IMR-90 (cell line): Measurements from ENCODE around the gene ASIC2. TPM values are rescaled to one million over a fixed set of nuclear protein-coding genes. Genes with fewer than 3 reads are reported as not detected.
A peak's percentile ranks its signal among the peaks of the same experiment; 100 is the strongest.

ENCODE experiments used
- ATAC-seq: fragments of 200-7000 bp; cut with Tn5 transposase; 2 replicates; pipeline ENCODE4 v1.9.1; 2020; ENCODE audit warnings: low read depth, mild to moderate bottlenecking, moderate library complexity
- BruUV-seq: library from RNA; stranded (reverse); fragments of 400-500 nt; replicated peaks from 2 replicates; lab custom pipeline; 2021; lab: Mats Ljungman, UMichigan
- CTCF ChIA-PET: fragments of 300-600 bp; formaldehyde crosslinking; extraction: SDS; loops from one replicate; lab custom pipeline; 2021; ENCODE audit warnings: antibody characterized with exemption; lab: Yijun Ruan, JAX
- POLR2A ChIA-PET: fragments of 300-600 bp; sonication (Branson Sonifier 250); formaldehyde crosslinking; loops from one replicate; lab custom pipeline; 2022; ENCODE audit warnings: antibody characterized with exemption; ENCODE audit not compliant: unreplicated experiment; lab: Charles Lee
- DNase-seq: peaks from one replicate; pipeline ENCODE4 v3.0.0; 2013
- H2AFZ ChIP-seq: replicated peaks from 2 replicates; pipeline ENCODE3; 2013; ENCODE audit warnings: low read length, mild to moderate bottlenecking; ENCODE audit not compliant: poor library complexity
- H2AK5ac ChIP-seq: 2 replicates; pipeline ENCODE4 v1.6.1; 2013; ENCODE audit warnings: low read depth, low read length, inconsistent platforms
- H2AK9ac ChIP-seq: replicated peaks from 2 replicates; pipeline ENCODE3; 2013; ENCODE audit warnings: mild to moderate bottlenecking, low read depth, low read length, moderate library complexity; ENCODE audit not compliant: poor library complexity
- H2BK120ac ChIP-seq: 2 replicates; pipeline ENCODE4 v1.6.1; 2013; ENCODE audit warnings: low read depth, low read length, inconsistent platforms
- H2BK15ac ChIP-seq: 3 replicates; pipeline ENCODE4 v1.6.1; 2013; ENCODE audit warnings: low read depth, low read length, inconsistent platforms
- H2BK20ac ChIP-seq: 2 replicates; pipeline ENCODE4 v1.6.1; 2013; ENCODE audit warnings: low read depth, mild to moderate bottlenecking, inconsistent platforms, low read length, moderate library complexity
- H2BK5ac ChIP-seq: 2 replicates; pipeline ENCODE4 v1.6.1; 2013; ENCODE audit warnings: mild to moderate bottlenecking, low read depth, low read length, inconsistent platforms; ENCODE audit not compliant: poor library complexity, severe bottlenecking
- H3K14ac ChIP-seq: replicated peaks from 2 replicates; pipeline ENCODE4 v1.6.1; 2013; ENCODE audit warnings: low read depth, low read length, inconsistent platforms
- H3K18ac ChIP-seq: 2 replicates; pipeline ENCODE4 v1.6.1; 2013; ENCODE audit warnings: low read depth, low read length, control low read depth
- H3K23ac ChIP-seq: 2 replicates; pipeline ENCODE4 v1.6.1; 2013; ENCODE audit warnings: low read depth, low read length, inconsistent platforms
- H3K27ac ChIP-seq: 2 replicates; pipeline ENCODE4 v1.5.1; 2013; ENCODE audit warnings: mild to moderate bottlenecking, control low read depth, low read length; ENCODE audit not compliant: insufficient read depth
- H3K27me3 ChIP-seq: 2 replicates; pipeline ENCODE4 v1.6.1; 2013; ENCODE audit warnings: low read length; ENCODE audit not compliant: control insufficient read depth, insufficient read depth
- H3K36me3 ChIP-seq: 2 replicates; pipeline ENCODE4 v1.6.1; 2013; ENCODE audit warnings: low read length, mixed read lengths; ENCODE audit not compliant: control insufficient read depth, insufficient read depth
- H3K4ac ChIP-seq: 2 replicates; pipeline ENCODE4 v1.6.1; 2013; ENCODE audit warnings: low read depth, low read length, inconsistent platforms
- H3K4me1 ChIP-seq: 2 replicates; pipeline ENCODE4 v1.6.1; 2013; ENCODE audit warnings: low read length, mixed read lengths; ENCODE audit not compliant: control insufficient read depth, insufficient read depth
- H3K4me2 ChIP-seq: 2 replicates; pipeline ENCODE4 v1.6.1; 2013; ENCODE audit warnings: low read depth, mild to moderate bottlenecking, control low read depth, low read length, moderate library complexity
- H3K4me3 ChIP-seq: 2 replicates; pipeline ENCODE4 v1.5.1; 2013; ENCODE audit warnings: low read depth, mild to moderate bottlenecking, control low read depth, low read length, moderate library complexity; ENCODE audit not compliant: insufficient read depth
- H3K56ac ChIP-seq: 2 replicates; pipeline ENCODE4 v1.6.1; 2013; ENCODE audit warnings: low read length, inconsistent platforms; ENCODE audit not compliant: insufficient read depth; ENCODE audit errors: extremely low read depth
- H3K79me1 ChIP-seq, 2 experiments: 2 replicates each; pipeline ENCODE4 v1.6.1; 2013; ENCODE audit warnings: low read length in 2 of 2, inconsistent platforms in 1 of 2, low read depth in 1 of 2
- H3K9ac ChIP-seq: 2 replicates; pipeline ENCODE4 v1.6.1; 2013; ENCODE audit warnings: low read depth, low read length, control low read depth
- H3K9me1 ChIP-seq: 2 replicates; pipeline ENCODE4 v1.6.1; 2013; ENCODE audit warnings: low read length, inconsistent platforms; ENCODE audit not compliant: insufficient read depth
- H3K9me3 ChIP-seq: 2 replicates; pipeline ENCODE4 v1.6.1; 2013; ENCODE audit warnings: low read length; ENCODE audit not compliant: control insufficient read depth, insufficient read depth
- H4K20me1 ChIP-seq: 2 replicates; pipeline ENCODE4 v1.6.1; 2013; ENCODE audit warnings: low read length, inconsistent platforms; ENCODE audit not compliant: insufficient read depth
- H4K5ac ChIP-seq: 2 replicates; pipeline ENCODE4 v1.6.1; 2013; ENCODE audit warnings: mild to moderate bottlenecking, low read depth, low read length, control low read depth
- H4K8ac ChIP-seq, 2 experiments: 2 replicates each; pipeline ENCODE4 v1.6.1; 2013; ENCODE audit warnings: low read depth in 2 of 2, low read length in 2 of 2, control low read depth in 1 of 2, inconsistent platforms in 1 of 2
- H4K91ac ChIP-seq: 2 replicates; pipeline ENCODE4 v1.6.1; 2013; ENCODE audit warnings: low read depth, low read length, inconsistent platforms; ENCODE audit not compliant: insufficient read depth
- BHLHE40 ChIP-seq: fragments of 150-350 bp; IDR thresholded peaks from 2 replicates; pipeline ENCODE4 v1.6.1; 2016; ENCODE audit warnings: mild to moderate bottlenecking, low read depth, low read length
- CEBPB ChIP-seq: IDR thresholded peaks from 2 replicates; pipeline ENCODE4 v1.6.1; 2012; ENCODE audit warnings: low read depth, low read length, improper control_type of control experiment
- CHD1 ChIP-seq: IDR thresholded peaks from 2 replicates; pipeline ENCODE4 v1.6.1; 2012; ENCODE audit warnings: low read depth, low read length, improper control_type of control experiment
- ELK1 ChIP-seq: fragments of 150-350 bp; IDR thresholded peaks from 2 replicates; pipeline ENCODE4 v1.6.1; 2016; ENCODE audit warnings: low read depth, mild to moderate bottlenecking, low read length, moderate library complexity, borderline replicate concordance
- FOS ChIP-seq: fragments of 150-350 bp; IDR thresholded peaks from 2 replicates; pipeline ENCODE4 v1.6.1; 2016; ENCODE audit warnings: low read depth, low read length
- MAFK ChIP-seq: IDR thresholded peaks from 2 replicates; pipeline ENCODE4 v1.6.1; 2012; ENCODE audit warnings: low read depth, low read length, improper control_type of control experiment
- MAZ ChIP-seq: IDR thresholded peaks from 2 replicates; pipeline ENCODE4 v1.6.1; 2012; ENCODE audit warnings: low read depth, mild to moderate bottlenecking, low read length, improper control_type of control experiment, moderate library complexity, borderline replicate concordance
- MXI1 ChIP-seq: IDR thresholded peaks from 2 replicates; pipeline ENCODE4 v1.6.1; 2012; ENCODE audit warnings: low read depth, mild to moderate bottlenecking, low read length, moderate library complexity, borderline replicate concordance
- NFE2L2 ChIP-seq: fragments of 150-350 bp; IDR thresholded peaks from 2 replicates; pipeline ENCODE4 v1.6.1; 2016; ENCODE audit warnings: low read depth, mild to moderate bottlenecking, low read length
- POLR2A ChIP-seq: IDR thresholded peaks from 2 replicates; pipeline ENCODE4 v1.6.1; 2012; ENCODE audit warnings: mild to moderate bottlenecking, low read depth, low read length
- RFX5 ChIP-seq: IDR thresholded peaks from 2 replicates; pipeline ENCODE4 v1.8.0; 2012; ENCODE audit warnings: low read depth, mild to moderate bottlenecking, low read length, moderate library complexity
- USF2 ChIP-seq: fragments of 150-350 bp; IDR thresholded peaks from 2 replicates; pipeline ENCODE4 v1.6.1; 2017; ENCODE audit warnings: mild to moderate bottlenecking, antibody characterized with exemption, low read length, low read depth
- WGBS, 2 experiments: methylation state at CpG; one replicate each; pipeline versions ENCODE4 v1.1.5 to v1.1.7; 2013; ENCODE audit warnings: missing lambda C conversion rate in 2 of 2; ENCODE audit not compliant: insufficient read length in 1 of 2; ENCODE audit errors: extremely low coverage in 2 of 2; 5-methylcytosine and 5-hydroxymethylcytosine counted together
- dilution Hi-C: fragments of 300-500 bp; cut with HindIII; formaldehyde crosslinking; loops from one replicate; pipeline ENCODE4 v1.14.3; 2018; ENCODE audit warnings: low sequenced_read_pairs; ENCODE audit not compliant: unreplicated experiment
- in situ Hi-C: fragments of 300-500 bp; cut with MboI; formaldehyde crosslinking; loops from 3 replicates; pipeline ENCODE4 v1.14.3; 2019; ENCODE audit warnings: low sequenced_read_pairs, inconsistent platforms, mixed read lengths
- intact Hi-C: fragments of 100-400 bp; cut with micrococcal nuclease; formaldehyde crosslinking; loops from 2 replicates; pipeline ENCODE4 v1.10.0; 2022
- polyA plus RNA-seq, 3 experiments: library from polyadenylated mRNA; depleted of rRNA; stranded (reverse); fragments of >200 nt; gene quantifications; 2 replicates each; pipeline ENCODE4 v1.2.3, GENCODE V29; 2012; ENCODE audit warnings: low replicate concordance in 1 of 3
- total RNA-seq: library from RNA; depleted of rRNA; stranded (reverse); fragments of >200 nt; gene quantifications from 2 replicates; pipeline ENCODE4 v1.2.3, GENCODE V29; 2012

ASIC2 gene
- total and polyA plus RNA-seq, 2 of the 4 experiments (the other 2 are of a cell fraction), result under 0.01 to 0.15 TPM

DNA sequence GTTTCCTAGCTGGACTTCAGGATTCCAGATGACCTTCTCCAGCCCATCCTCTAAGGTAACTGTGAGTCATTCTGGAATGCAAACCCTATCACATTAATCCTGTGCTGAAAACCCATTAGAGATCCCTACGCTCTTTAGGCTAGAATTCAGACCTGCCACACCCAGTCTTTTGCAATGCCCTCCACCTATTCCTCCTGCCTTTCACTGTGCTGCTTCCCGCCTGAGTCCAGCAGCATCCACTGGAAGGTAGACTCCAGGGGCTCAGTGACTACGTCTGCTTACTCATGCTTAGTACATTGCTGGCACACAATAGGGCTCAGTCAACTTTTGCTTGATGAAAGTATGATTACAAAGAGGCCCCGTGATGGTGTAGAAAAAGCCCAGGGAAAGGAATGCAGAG lies 180.3 kb downstream of the ASIC2 start:
- ATAC-seq (peak; percentile 37), DNase-seq (peak; percentile 18)
- Histone ChIP-seq H3K4me2 (no peak overlapping the region), H4K5ac (no peak overlapping the region), H3K4ac (no peak overlapping the region), H2BK20ac (no peak overlapping the region), H2AK9ac (no peak overlapping the region), H3K27me3 (peaks cover 2% of the 10 kb centered on the region; the same call in 1 of the 2 replicates), H2BK120ac (no peak overlapping the region), H3K27ac (no peak overlapping the region), H3K9ac (no peak overlapping the region), H3K79me1 (no peaks in the 10 kb centered on the region), H2BK15ac (no peak overlapping the region), H2AK5ac (no peak overlapping the region), H3K14ac (no peak overlapping the region), H3K36me3 (no peaks in the 10 kb centered on the region), H4K20me1 (no peaks in the 10 kb centered on the region), H2AFZ (no peak overlapping the region), H3K4me1 (no peaks in the 10 kb centered on the region), H3K56ac (no peak overlapping the region), H3K23ac (no peak overlapping the region), H3K9me1 (no peaks in the 10 kb centered on the region), H4K91ac (no peak overlapping the region), H3K18ac (no peak overlapping the region), H3K9me3 (no peaks in the 10 kb centered on the region), H3K4me3 (no peak overlapping the region), H2BK5ac (no peak overlapping the region), H4K8ac (no peak overlapping the region)
- intact Hi-C loops, result no loop called here
- POLR2A ChIA-PET, result no interaction called here
- in situ Hi-C loops, result no loop called here
- dilution Hi-C loops, result no loop called here
- WGBS, 2 experiments, result no CpG with 5 or more reads among the region's 4 CpGs
- TF ChIP-seq NFE2L2 (no peak), USF2 (no peak), POLR2A (no peak), CHD1 (no peak), ELK1 (no peak), BHLHE40 (no peak), CEBPB (no peak), MAFK (no peak), MAZ (no peak), RFX5 (no peak), MXI1 (no peak), FOS (no peak)
- BruUV-seq, result no TSS peak
- CTCF ChIA-PET, result no interaction called here
